Measurements from ENCODE around the gene POLD3.

Gene POLD3, protein sequence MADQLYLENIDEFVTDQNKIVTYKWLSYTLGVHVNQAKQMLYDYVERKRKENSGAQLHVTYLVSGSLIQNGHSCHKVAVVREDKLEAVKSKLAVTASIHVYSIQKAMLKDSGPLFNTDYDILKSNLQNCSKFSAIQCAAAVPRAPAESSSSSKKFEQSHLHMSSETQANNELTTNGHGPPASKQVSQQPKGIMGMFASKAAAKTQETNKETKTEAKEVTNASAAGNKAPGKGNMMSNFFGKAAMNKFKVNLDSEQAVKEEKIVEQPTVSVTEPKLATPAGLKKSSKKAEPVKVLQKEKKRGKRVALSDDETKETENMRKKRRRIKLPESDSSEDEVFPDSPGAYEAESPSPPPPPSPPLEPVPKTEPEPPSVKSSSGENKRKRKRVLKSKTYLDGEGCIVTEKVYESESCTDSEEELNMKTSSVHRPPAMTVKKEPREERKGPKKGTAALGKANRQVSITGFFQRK

DNA sequence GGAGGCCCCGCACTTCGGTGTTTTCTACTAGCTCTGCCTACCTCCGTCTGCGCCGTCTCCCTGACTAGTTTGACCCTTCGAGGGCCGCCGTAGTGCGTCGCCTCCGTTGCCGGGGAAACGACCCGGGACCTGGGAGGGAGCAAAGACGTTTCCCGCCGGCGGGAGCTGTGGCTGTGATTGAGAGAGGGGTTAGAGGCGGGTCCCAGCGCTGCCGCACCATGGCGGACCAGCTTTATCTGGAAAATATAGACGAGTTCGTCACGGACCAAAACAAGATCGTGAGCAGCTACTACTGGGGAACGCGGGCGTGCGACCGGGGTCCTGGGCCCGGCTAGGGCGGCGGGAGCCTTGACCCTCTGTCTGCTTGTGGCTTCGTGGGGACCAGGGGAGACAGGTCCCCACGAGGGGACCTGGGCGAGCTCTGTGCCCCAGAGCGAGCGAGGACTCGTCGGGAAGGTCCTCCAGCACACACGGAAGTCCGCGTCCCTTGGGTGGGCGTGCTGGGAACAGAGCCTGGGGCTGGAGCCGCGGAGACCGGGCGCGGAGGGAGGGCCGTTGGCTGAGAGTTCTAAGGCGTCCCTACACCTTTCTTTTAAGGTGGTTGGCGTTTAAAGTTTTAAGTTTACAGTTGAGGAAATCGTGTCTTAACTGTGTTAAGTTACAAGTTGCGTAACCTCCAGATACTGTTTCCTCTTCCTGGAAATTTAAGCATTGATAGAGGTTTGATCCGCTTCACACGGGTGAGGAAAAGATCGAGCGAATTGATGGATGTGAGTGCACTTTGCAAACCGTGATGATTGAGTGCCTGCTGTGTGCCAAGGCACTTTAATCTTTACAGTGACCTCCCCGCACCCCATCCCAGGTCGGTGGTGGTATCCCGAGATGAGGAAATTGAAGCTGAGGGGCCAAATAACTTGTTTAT is at the start of gene POLD3:
Gene POLD3, plus strand, starts transcription at position 142 of the 922 bp plus-strand sequence. Its CDS starts 77 bp downstream, at position 219.
- DNase-seq (ENCODE audit: low spot score) = peak; percentile 86

DNA sequence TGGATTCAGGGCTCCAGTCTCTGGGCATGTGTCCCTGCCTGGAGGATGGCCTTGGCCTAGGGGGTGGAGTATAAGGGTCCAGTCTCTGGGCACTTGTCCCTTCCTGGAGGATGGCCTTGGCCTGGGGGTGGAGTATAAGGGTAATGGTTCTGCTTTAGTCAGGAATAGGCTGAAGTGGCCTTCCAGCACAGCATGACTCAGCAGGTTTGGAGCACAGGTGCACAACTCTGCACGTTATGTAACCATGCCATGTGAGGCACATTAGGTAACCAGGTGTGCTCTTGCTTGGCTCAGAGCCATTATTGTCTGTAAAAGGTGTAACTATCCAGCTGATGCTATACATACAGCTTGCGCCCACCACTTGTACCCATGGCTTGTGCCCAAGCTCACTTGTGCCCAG is 48.4 kb upstream of the POLD3 start:
- DNase-seq (ENCODE audit: low spot score) = no peak

DNA sequence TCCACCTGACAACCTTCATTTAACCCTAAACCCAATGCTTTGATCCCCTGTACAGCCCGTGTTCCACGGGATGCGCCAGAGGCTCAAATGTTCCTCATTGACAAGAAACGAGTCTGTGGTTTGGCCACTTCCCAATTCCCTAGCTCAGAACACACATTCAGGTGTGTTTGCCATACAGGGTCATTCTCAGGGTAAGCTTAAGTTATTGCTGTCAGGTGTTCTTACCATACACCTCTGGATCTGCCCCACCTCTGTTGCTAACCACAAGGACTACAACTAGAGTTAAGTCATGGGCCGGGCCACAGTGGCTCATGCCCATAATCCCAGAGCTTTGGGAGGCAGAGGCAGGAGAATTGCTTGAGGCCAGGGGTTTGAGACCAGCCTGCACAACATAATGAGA is 45.6 kb upstream of the POLD3 start:
- DNase-seq (ENCODE audit: low spot score) = no peak

DNA sequence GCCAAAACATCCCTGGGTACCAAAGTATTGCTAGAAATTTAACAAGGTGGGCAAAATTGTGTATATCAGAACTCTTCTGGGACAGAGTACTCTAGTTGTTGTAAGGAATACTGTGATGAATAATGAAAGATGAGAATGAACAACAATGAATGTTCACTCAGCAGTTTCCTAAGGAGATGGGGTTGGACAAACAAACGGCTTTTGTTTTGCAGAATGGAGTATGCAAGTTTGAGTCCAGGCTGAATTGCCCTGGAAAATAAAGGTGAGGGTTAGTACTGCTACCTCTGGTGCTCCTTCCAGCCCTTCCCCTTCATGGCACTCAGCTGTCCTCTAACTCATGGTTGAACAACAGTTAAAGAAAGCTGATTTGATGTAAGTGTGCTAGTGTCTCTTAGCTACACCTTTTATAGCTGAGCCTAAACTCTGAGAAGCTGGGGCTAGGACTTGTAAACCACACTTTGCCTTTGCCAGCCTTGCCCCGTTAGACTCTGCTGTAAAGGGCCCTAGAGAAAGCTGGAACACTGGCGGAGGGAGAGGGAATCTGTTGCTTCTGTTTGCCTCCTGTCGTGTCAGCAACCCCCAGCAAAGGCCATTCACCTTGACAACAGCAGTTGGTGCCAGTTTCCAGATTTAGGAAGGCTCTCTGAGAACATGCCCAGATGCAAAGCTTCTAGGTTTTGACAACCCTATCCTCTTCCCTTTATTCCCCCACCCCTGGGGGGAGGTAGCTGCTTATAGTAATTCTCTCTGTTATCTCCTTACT is 41.2 kb upstream of the POLD3 start:
- DNase-seq (ENCODE audit: low spot score) = no peak

DNA sequence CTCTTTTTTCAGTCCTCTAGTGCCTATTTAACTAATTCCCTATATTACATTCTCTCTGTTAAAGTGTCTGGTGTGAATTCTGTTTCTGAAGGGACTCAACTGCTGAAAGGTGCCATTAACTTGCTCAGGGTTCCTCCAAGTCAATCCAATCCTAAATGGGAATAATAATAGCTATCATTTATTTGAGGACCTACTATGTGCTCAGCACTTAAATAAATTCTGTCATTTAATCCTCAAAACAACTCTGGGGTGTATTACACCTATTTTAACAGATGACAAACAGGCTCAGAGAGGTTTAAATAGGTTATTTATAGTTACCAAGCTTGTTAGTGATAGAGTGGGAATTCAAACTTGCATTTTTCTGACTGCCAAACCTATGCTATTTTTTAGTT is 40.6 kb upstream of the POLD3 start:
- no peak for DNase-seq (ENCODE audit: low spot score)

DNA sequence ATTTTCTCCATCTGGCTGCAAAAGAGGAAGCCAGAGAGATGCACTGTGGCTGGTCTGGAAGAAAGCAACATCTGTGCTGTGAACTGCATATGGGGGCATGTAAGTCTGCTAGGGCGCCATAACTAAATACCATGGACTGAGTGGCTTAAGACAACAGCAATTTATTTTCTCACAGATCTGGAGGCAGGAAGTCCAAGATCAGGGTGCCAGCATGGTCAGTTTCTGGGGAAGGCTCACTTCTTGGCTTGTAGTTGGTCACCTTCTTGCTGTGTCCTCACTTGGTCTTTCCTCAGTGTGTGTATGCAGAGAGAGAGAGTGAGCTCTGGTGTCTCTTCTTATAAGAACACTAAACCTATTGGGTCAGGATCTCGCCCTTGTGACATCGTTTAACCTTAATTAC is 34.9 kb upstream of the POLD3 start:
- no peak for DNase-seq (ENCODE audit: low spot score)

DNA sequence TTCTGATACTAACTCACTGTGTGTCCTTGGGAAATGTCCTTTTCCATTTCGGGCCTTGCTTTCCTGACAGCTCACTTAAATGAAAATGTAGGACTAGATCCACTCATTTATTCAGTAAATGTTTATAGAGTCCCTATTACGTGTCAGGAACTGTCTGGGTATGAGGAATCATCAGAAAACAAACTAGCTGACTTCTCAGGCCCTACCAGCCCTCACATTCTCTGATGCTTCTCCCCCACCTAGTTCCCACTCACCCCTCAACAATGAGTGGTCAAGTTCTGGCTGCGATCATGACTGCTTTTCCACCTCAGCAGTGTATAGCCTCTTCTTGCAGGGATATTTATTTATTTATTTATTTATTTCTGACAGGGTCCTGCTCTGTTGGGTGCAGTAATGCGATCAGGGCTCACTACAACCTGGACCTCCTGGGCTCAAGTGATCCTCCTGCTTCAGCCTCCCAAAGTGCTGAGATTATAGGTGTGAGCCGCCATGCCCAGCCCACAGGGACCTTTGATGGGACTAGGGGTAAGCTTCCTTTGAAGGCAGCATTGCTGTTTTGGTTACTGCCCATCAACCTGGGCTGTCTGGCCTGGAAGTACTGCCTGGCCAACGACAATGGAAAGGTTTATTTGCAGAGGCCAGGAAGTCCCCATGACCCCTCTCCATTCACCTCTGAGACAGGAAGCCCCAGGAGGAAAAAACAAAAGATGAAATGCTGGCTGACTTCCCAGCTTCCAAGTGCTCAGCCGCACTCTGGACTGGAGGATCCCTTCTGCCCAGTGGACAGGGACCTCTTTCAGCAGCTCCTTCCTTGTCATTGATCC is 33.1 kb upstream of the POLD3 start:
- no peak for DNase-seq (ENCODE audit: low spot score)

DNA sequence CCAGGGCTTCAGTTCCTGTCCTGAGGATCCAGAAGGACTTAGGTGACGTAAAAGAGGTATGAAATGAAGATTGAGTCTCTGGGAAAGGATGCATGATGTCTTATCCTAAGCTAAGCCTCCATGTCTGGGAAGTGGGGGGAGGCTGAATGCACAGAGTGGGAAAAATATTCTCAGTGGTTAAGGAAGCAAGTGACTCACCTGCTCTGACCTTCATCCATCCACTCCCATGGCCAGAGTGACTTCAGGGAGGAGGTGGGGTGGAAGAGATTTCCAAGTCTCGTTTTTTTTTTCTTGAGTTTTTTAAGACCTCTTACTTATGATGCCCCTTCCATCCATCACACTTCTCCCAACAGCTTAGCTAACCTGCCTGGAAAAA is 32.5 kb upstream of the POLD3 start:
- DNase-seq (ENCODE audit: low spot score) = no peak

DNA sequence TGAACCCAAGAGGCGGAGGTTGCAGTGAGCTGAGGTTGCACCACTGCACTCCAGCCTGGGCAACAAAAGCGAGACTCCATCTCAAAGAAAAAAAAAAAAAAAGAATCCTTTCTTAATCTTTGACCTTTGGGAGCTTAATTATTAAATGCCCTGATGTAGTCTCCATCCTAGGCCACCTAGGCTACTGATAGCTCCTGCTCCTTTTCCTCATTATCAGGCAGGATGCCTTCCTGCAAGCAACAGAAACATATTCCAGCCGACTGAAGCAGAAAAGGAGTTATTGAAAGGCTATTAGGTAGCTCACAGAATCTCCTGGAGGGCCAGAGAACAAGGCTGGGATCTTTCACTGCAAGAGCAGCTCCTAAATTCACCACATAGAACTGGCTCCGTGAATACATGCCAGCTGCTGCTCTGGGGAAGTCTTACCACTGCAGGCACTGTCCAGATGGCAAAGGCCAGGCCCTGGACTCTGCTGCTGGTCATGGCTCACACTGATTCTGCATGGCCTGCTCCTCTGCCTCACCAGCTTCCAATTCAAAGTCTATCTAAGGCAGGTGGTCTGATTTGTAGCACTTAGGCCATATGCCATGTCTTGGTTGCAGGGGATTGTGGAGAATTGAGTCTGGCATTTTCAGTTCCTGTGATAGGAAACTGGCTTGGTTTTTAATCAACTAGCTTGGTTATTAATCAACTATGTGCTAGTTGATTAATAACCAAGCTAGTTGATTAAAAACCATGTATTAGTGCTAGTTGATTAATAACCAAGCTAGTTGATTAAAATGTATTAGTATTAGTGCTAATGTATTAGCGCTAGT is 26.0 kb upstream of the POLD3 start:
- no peak for DNase-seq (ENCODE audit: low spot score)

DNA sequence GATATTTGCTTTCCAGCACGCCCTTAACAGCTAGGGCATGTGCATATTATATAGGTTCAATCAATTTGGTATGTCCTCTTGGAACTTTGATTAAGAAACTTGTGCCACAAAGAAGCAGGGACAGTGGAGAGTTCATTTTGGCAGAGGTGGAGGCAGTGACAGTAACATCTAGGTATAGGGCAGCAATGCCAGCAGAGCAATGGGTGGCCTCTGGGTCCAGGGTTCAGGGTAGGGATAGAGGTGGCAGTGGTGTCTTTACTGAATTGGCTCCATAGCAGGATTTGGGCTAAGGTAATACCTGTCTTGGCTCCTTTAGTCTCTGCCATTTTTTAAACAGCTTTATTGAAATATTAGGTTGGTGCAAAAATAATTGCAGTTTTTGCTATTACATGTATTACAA is 24.4 kb upstream of the POLD3 start:
- no peak for DNase-seq (ENCODE audit: low spot score)

DNA sequence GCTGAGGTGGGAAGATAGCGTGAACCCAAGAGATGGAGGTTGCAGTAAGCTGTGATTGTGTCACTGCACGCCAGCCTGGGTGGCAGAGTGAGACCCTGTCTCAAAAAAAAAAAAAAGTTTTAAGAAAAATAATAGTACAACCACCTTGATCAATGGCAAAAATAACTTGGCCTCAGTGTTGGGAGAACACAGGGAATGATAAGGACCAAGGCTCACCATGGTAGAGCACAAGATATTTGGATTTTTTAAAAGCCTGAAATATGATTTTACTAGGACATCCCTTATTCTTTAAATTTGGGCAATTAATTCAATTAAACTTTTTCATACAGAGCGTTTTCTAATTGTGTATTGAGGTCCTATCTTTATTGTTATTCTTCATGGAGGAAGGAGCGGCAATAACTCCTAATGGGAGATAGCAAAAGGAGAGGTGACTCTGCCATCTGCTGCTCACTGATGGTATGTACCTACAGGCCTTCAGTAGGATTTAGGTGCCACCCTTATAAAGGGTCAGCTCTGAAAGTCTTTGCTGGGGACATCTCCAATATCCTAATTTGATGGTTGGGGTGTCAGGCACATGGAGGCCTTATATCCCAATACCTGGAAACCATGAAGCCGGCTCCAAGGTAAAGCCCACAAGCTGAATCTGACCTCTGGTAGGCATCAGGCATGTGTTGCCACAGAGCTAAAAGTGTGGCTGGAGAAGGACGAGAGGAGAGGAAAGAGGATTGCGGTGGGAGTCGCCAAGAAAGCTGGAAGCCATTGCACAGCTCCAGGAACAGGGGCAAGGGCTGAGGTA is 21.9 kb upstream of the POLD3 start:
- DNase-seq (ENCODE audit: low spot score) = peak; percentile 54

DNA sequence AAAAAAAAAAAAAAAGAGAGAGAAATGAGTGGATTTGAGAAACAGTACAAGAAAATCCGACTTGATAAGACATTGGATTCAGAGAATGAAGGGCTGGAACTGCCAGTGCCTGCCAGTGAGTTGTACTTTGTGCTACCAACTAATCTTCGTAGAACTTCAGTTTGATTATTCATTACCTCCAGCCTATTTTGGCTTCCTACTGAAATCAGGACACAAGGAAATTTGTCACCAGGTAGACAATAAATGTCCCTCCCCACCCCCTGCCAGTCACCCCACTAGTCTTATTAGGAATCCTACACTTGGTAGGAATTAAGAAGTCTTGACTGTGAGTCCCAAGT is 21.4 kb upstream of the POLD3 start:
- no peak for DNase-seq (ENCODE audit: low spot score)

DNA sequence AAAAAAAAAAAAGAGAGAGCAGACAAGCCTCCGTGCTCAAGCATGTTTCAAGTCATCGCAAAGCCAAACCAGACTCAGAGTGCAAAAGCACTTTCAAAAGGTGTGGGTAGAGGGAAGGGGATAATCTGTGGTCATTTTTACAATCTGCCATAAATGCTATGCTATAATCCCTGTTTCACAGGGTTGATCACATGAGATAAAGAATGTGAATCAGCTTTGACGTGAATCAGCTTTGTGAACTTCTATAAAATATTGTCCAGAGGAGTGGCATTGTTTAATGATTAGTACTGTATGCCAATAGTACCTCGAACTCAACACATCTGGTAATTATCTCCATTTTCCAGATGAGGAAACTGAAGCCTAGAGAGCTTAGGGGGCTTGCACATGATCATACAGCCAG is 20.0 kb upstream of the POLD3 start:
- DNase-seq (ENCODE audit: low spot score) = no peak

DNA sequence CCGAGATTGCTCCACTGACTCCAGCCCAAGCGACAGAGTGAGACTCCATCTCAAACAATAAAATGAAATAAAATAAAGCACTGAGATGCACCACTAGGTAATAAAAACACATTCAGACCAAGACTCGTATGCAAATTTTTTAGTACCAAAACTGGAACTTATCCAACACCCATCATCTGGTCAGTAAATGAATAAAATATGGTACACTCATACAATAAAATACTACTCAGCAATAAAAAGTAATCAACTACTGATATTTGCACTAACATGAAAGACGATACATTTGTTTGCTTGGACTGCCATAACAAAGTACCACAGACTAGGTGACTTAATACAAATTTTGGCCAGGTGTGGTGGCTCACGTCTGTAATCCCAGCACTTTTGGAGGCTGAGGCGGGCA is 17.8 kb upstream of the POLD3 start:
- DNase-seq (ENCODE audit: low spot score) = no peak

DNA sequence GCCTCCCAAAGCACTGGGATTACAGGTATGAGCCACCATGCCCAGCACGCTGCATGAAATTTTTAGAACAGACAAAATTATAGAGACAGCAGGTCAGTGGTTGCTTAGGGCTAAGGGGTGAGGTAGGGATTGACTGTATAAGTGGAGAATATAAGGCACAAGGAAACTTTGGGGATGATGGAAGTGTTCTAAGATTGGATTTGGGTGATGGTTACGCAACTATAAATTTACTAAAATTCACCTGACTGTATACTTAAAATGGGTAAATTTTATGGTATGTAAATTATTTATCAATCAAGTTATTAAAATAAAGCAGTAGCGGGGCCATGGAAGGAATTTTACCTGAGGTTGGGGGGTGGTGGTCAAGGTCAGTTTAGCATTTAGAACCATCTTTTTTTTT is 16.4 kb upstream of the POLD3 start:
- DNase-seq (ENCODE audit: low spot score) = no peak

DNA sequence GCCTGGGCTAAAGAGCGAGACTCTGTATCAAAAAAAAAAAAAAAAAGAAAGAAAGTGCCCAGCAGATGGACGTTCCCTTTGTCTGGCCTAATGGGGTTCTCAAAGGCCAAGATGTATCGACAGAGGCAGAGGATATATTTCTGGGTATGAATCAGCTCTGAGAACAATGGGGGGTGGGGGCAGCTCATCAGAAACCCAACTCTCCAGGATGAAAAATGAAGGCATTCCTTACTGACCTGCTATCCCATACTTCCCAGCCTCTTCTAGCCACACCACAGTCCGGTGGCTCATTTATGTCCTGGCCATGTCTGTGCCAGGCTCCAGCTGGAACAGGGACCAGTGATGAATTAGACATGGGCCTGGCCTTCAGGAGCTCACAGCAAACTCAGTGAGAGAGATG is 15.2 kb upstream of the POLD3 start:
- DNase-seq (ENCODE audit: low spot score) = no peak

DNA sequence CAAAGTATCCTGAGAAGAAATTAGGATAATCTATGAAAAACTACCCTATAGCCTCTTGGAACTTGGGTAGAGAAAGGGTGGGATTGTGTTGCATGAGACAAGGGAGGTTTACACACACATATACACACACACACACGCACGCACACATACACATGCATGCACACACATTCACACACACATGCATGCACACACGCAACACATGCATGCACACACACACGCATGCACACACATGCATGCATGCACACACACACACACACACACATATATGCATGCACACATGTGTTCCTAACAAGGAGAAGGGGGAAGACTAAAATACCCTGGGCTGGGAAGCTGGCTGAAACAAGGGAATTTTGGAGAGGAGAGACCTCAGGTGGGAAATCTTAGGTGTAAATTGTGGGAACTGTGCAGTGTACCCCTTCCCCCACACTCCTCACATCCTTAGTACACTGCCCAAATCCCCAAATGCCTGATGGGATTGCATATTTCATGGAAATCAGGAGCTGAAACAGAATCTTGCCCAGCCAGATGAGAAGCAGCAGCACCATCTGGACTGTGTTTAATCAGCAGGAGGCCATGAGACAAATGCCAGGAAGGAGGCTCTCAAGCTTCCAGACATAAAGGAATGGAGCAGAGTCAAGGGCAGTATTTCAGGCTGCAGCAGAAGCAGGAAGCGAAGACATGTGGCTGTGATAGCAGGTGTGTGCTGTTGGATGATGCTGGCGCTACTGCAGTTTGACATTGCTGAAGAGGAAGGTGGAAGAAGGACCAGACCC is 14.6 kb upstream of the POLD3 start:
- DNase-seq (ENCODE audit: low spot score) = no peak

DNA sequence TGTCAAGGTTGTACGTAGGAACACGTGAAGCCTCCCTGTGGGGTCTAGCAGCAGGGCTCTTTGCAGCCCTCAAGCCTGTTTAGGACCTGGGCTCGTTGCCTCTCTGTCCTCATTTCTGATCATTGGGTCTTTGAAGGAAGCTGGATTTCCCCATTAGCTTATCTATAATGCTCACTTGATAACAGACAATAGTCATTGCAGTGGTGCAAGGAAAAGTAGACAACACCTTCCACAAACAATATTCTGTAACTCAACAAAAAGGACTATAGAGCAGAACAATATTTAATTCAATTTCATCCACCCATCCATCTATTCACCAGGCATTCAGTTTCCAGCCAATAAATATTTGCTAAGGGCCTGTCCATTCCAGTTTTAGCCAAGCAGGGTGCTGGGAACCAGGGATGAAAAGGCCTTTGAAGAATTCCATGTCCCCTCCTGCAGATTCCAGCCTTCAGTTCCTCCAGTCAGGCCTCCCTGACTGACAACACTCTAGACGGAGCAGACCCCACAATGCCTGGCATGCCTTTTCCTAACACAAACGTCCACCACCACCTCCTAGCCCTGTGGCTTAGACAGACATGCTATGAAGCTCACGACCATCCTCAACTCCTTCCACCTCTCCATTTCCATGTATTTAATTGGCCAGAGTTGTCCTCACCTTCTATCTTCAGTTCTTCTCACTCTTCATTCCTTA is 12.7 kb upstream of the POLD3 start:
- DNase-seq (ENCODE audit: low spot score) = no peak

All from AG08396 (cell line).